CD4-positive, alpha-beta T cell treated with Interleukin-6 for 4 hours (primary cell): ENCODE data around the gene OFD1.

Experiments used
- DNase-seq: peaks from one replicate; pipeline ENCODE4 v3.0.0-alpha.2; 2020; ENCODE audit warnings: mixed read lengths

OFD1 gene

GRCh38 chrX:13734278-13735172 is at the start of gene OFD1, which contains the start of gene TRAPPC2:
TSS of gene OFD1 (plus strand) at chrX:13734748. CDS start at chrX:13735072, 324 bp downstream.
TSS of gene TRAPPC2 (minus strand) at chrX:13734620. CDS start at chrX:13719963, 14,657 bp downstream.
- peak; percentile 94 for DNase-seq

GRCh38 chrX:13685126-13685763 is 49.3 kb upstream of the OFD1 start:
- DNase-seq, result no peak

- no peak for DNase-seq
Measured at GRCh38 chrX:13687203-13687602, 47.3 kb upstream of the OFD1 start.

- DNase-seq, result no peak
Measured at GRCh38 chrX:13688384-13688957, 46.1 kb upstream of the OFD1 start.

- DNase-seq, result peak; percentile 85
Measured at GRCh38 chrX:13688958-13689740, 45.4 kb upstream of the OFD1 start, which contains the start of gene RAB9A. TSS of gene RAB9A (plus strand) at chrX:13689128. CDS start at chrX:13708747, 19,619 bp downstream.

GRCh38 chrX:13689741-13690211 is 44.8 kb upstream of the OFD1 start:
- DNase-seq, result no peak

GRCh38 chrX:13690836-13691235 is 43.7 kb upstream of the OFD1 start:
- DNase-seq, result no peak

GRCh38 chrX:13691841-13692371 is 42.6 kb upstream of the OFD1 start:
- no peak for DNase-seq

- DNase-seq, result no peak
Measured at GRCh38 chrX:13692771-13693231, 41.7 kb upstream of the OFD1 start.

- DNase-seq, result no peak
Measured at GRCh38 chrX:13693341-13693961, 41.1 kb upstream of the OFD1 start.

- no peak for DNase-seq
Measured at GRCh38 chrX:13694359-13694758, 40.2 kb upstream of the OFD1 start.

- no peak for DNase-seq
Measured at GRCh38 chrX:13694983-13695382, 39.6 kb upstream of the OFD1 start.

- DNase-seq, result no peak
Measured at GRCh38 chrX:13695601-13696115, 38.9 kb upstream of the OFD1 start.

- no peak for DNase-seq
Measured at GRCh38 chrX:13697455-13697854, 37.1 kb upstream of the OFD1 start.

GRCh38 chrX:13697976-13698375 is 36.6 kb upstream of the OFD1 start:
- no peak for DNase-seq

GRCh38 chrX:13698432-13698831 is 36.1 kb upstream of the OFD1 start:
- no peak for DNase-seq

- DNase-seq, result no peak
Measured at GRCh38 chrX:13699183-13699826, 35.2 kb upstream of the OFD1 start.

- DNase-seq, result no peak
Measured at GRCh38 chrX:13700380-13700779, 34.2 kb upstream of the OFD1 start.

GRCh38 chrX:13702111-13702789 is 32.3 kb upstream of the OFD1 start:
- no peak for DNase-seq

- DNase-seq, result no peak
Measured at GRCh38 chrX:13703135-13703534, 31.4 kb upstream of the OFD1 start.
